WTC11 (cell line): ENCODE data around the gene ACVR1B. TPM values are rescaled to one million over a fixed set of nuclear protein-coding genes. Genes with fewer than 3 reads are reported as not detected.

Experiments used
- ATAC-seq: fragments of 200-7000 bp; cut with Tn5 transposase; 2 replicates; pipeline ENCODE4 v1.10.0; 2021; ENCODE audit warnings: mild to moderate bottlenecking, moderate library complexity
- CTCF ChIA-PET: fragments of 300-600 bp; sonication (Branson Sonifier 250); formaldehyde crosslinking; loops from one replicate; lab custom pipeline; 2021; ENCODE audit warnings: antibody characterized with exemption; lab: Charles Lee
- POLR2A ChIA-PET: fragments of 350-600 bp; sonication (Branson Sonifier 250); formaldehyde crosslinking; loops from one replicate; lab custom pipeline; 2021; ENCODE audit warnings: antibody characterized with exemption; lab: Charles Lee
- DNase-seq: peaks from one replicate; pipeline ENCODE4 v3.0.0; 2021; ENCODE audit warnings: low spot score
- H3K27ac Mint-ChIP-seq: 2 replicates; pipeline ENCODE4 v1.8.0; 2021; ENCODE audit warnings: mixed read lengths
- H3K27me3 Mint-ChIP-seq: 2 replicates; pipeline ENCODE4 v1.8.0; 2021; ENCODE audit warnings: low read depth, mild to moderate bottlenecking, moderate library complexity, mixed read lengths
- H3K36me3 Mint-ChIP-seq: 2 replicates; pipeline ENCODE4 v1.8.0; 2021; ENCODE audit warnings: mixed read lengths
- H3K4me1 Mint-ChIP-seq: 2 replicates; pipeline ENCODE4 v1.8.0; 2022; ENCODE audit warnings: mixed read lengths
- H3K4me3 Mint-ChIP-seq: 2 replicates; pipeline ENCODE4 v1.8.0; 2021; ENCODE audit warnings: mild to moderate bottlenecking, moderate library complexity, mixed read lengths
- H3K9me3 Mint-ChIP-seq: 2 replicates; pipeline ENCODE4 v1.8.0; 2021; ENCODE audit warnings: mixed read lengths
- AFF4 ChIP-seq: sonication (generic); formaldehyde crosslinking; IDR thresholded peaks from 2 replicates; pipeline ENCODE4 v1.8.1; 2023; ENCODE audit warnings: mild to moderate bottlenecking, missing genetic modification reagents, borderline replicate concordance
- ATF2 ChIP-seq: sonication (generic); formaldehyde crosslinking; IDR thresholded peaks from 2 replicates; pipeline ENCODE4 v1.8.1; 2022; ENCODE audit warnings: low read depth, missing genetic modification reagents, borderline replicate concordance
- CBFB ChIP-seq: sonication (generic); formaldehyde crosslinking; IDR thresholded peaks from 2 replicates; pipeline ENCODE4 v1.8.1; 2022; ENCODE audit warnings: mild to moderate bottlenecking, low read depth, missing genetic modification reagents
- E2F1 ChIP-seq: sonication (generic); formaldehyde crosslinking; IDR thresholded peaks from 2 replicates; pipeline ENCODE4 v1.8.0; 2022; ENCODE audit warnings: mild to moderate bottlenecking, missing genetic modification reagents
- FOXP1 ChIP-seq: sonication (generic); formaldehyde crosslinking; IDR thresholded peaks from 2 replicates; pipeline ENCODE4 v1.8.0; 2022; ENCODE audit warnings: missing genetic modification reagents, mild to moderate bottlenecking, moderate library complexity, borderline replicate concordance
- FOXP4 ChIP-seq: sonication (generic); formaldehyde crosslinking; IDR thresholded peaks from 2 replicates; pipeline ENCODE4 v1.8.0; 2022; ENCODE audit warnings: mild to moderate bottlenecking, missing genetic modification reagents
- GRHL2 ChIP-seq: fragments of 250-450 bp; sonication (Bioruptor Pico); IDR thresholded peaks from 2 replicates; pipeline ENCODE4 v1.8.0; 2022; ENCODE audit warnings: mild to moderate bottlenecking, moderate library complexity; ENCODE audit not compliant: insufficient replicate concordance, severe bottlenecking
- GTF2I ChIP-seq: fragments of 250-450 bp; sonication (Bioruptor Pico); conservative IDR thresholded peaks from 2 replicates; pipeline ENCODE4 v1.4.0; 2021; ENCODE audit warnings: mild to moderate bottlenecking
- NFATC4 ChIP-seq: fragments of 250-450 bp; sonication (Bioruptor Pico); IDR thresholded peaks from 2 replicates; pipeline ENCODE4 v1.9.0; 2021; ENCODE audit warnings: mild to moderate bottlenecking
- PRRX2 ChIP-seq: fragments of 250-450 bp; sonication (Bioruptor Pico); IDR thresholded peaks from 2 replicates; pipeline ENCODE4 v1.8.0; 2021; ENCODE audit warnings: mild to moderate bottlenecking
- SP1 ChIP-seq: sonication (generic); formaldehyde crosslinking; conservative IDR thresholded peaks from 2 replicates; pipeline ENCODE4 v1.8.1; 2022; ENCODE audit warnings: missing genetic modification reagents
- TCF7 ChIP-seq: sonication (generic); formaldehyde crosslinking; IDR thresholded peaks from 2 replicates; pipeline ENCODE4 v1.8.0; 2022; ENCODE audit warnings: mild to moderate bottlenecking, low read depth, missing genetic modification reagents, moderate library complexity
- ZNF138 ChIP-seq: sonication (generic); formaldehyde crosslinking; conservative IDR thresholded peaks from 2 replicates; pipeline ENCODE4 v1.8.1; 2022; ENCODE audit warnings: mild to moderate bottlenecking, moderate library complexity, missing genetic modification reagents
- ZNF317 ChIP-seq: sonication (generic); formaldehyde crosslinking; IDR thresholded peaks from 2 replicates; pipeline ENCODE4 v1.8.1; 2023; ENCODE audit warnings: low read depth, mild to moderate bottlenecking, moderate library complexity, missing genetic modification reagents, borderline replicate concordance
- total RNA-seq: library from RNA; stranded (reverse); gene quantifications from 3 replicates; pipeline ENCODE4 v1.2.3, GENCODE V29; 2021
- TF ChIP-seq, protein P1 (sequence below): sonication (generic); formaldehyde crosslinking; IDR thresholded peaks from 2 replicates; pipeline ENCODE4 v1.8.0; 2022; ENCODE audit warnings: missing genetic modification reagents
- TF ChIP-seq, protein P2 (sequence below): sonication (generic); formaldehyde crosslinking; conservative IDR thresholded peaks from 2 replicates; pipeline ENCODE4 v1.8.1; 2022; ENCODE audit warnings: mild to moderate bottlenecking, missing genetic modification reagents
- TF ChIP-seq, protein P3 (sequence below): sonication (generic); formaldehyde crosslinking; IDR thresholded peaks from 2 replicates; pipeline ENCODE4 v1.8.1; 2023; ENCODE audit warnings: mild to moderate bottlenecking, moderate library complexity, missing genetic modification reagents

Gene ACVR1B
- total RNA-seq, 1 experiment from 2014 or later = 24.1 TPM

GRCh38 chr12:51959921-51960320 is 8.4 kb downstream of the ACVR1B start (continued):
- TF ChIP-seq FOXP4 (CRISPR knock-in tag) (no peak), AFF4 (CRISPR knock-in tag) (no peak), ATF2 (CRISPR knock-in tag) (no peak), FOXP1 (no peak)
- TF ChIP-seq, protein P1, sequence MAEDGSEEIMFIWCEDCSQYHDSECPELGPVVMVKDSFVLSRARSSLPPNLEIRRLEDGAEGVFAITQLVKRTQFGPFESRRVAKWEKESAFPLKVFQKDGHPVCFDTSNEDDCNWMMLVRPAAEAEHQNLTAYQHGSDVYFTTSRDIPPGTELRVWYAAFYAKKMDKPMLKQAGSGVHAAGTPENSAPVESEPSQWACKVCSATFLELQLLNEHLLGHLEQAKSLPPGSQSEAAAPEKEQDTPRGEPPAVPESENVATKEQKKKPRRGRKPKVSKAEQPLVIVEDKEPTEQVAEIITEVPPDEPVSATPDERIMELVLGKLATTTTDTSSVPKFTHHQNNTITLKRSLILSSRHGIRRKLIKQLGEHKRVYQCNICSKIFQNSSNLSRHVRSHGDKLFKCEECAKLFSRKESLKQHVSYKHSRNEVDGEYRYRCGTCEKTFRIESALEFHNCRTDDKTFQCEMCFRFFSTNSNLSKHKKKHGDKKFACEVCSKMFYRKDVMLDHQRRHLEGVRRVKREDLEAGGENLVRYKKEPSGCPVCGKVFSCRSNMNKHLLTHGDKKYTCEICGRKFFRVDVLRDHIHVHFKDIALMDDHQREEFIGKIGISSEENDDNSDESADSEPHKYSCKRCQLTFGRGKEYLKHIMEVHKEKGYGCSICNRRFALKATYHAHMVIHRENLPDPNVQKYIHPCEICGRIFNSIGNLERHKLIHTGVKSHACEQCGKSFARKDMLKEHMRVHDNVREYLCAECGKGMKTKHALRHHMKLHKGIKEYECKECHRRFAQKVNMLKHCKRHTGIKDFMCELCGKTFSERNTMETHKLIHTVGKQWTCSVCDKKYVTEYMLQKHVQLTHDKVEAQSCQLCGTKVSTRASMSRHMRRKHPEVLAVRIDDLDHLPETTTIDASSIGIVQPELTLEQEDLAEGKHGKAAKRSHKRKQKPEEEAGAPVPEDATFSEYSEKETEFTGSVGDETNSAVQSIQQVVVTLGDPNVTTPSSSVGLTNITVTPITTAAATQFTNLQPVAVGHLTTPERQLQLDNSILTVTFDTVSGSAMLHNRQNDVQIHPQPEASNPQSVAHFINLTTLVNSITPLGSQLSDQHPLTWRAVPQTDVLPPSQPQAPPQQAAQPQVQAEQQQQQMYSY = no peak

DNA sequence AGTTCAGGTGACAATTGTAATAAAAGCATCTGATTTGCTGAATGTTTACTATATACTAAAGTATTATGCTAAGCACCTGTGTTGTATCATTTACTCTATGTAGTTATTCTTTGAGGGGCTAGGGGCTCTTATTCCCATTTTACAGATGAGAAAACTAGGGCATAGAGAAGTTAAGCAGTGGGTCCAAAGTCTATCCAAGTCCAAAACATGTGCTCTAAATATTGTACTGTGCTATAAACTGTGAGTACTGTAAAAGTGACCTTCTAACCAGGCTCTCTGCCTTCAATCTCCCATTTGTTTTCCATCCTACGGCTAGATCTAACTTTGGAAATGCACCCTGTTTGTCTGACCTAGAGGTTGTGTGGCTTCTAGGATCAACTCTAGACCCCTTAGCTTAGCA is 9.0 kb downstream of the ACVR1B start:
- ATAC-seq = no peak
- Mint-ChIP-seq H3K4me3 (no peak overlapping the region), H3K36me3 (peaks cover 4% of the 10 kb centered on the region; the same call in 1 of the 2 replicates), H3K9me3 (peaks cover 2% of the 10 kb centered on the region), H3K27ac (no peak overlapping the region), H3K4me1 (peaks cover 8% of the 10 kb centered on the region), H3K27me3 (no peaks in the 10 kb centered on the region)
- DNase-seq = no peak
- ChIA-PET CTCF (interaction anchor here (2.9 kb wide), 1 partner anchor 10 kb away, joined by 19 read pairs; no protein-coding TSS in a partner anchor), POLR2A (no interaction called here)
- TF ChIP-seq CBFB (no peak), GTF2I (CRISPR knock-in tag) (no peak), SP1 (no peak), GRHL2 (no peak), NFATC4 (CRISPR knock-in tag) (no peak), ZNF317 (CRISPR knock-in tag) (no peak), TCF7 (CRISPR knock-in tag) (no peak), E2F1 (no peak), PRRX2 (CRISPR knock-in tag) (no peak), ZNF138 (CRISPR knock-in tag) (no peak)
- TF ChIP-seq, protein P2, sequence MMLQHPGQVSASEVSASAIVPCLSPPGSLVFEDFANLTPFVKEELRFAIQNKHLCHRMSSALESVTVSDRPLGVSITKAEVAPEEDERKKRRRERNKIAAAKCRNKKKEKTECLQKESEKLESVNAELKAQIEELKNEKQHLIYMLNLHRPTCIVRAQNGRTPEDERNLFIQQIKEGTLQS (CRISPR knock-in tag) = no peak
- TF ChIP-seq, protein P3, sequence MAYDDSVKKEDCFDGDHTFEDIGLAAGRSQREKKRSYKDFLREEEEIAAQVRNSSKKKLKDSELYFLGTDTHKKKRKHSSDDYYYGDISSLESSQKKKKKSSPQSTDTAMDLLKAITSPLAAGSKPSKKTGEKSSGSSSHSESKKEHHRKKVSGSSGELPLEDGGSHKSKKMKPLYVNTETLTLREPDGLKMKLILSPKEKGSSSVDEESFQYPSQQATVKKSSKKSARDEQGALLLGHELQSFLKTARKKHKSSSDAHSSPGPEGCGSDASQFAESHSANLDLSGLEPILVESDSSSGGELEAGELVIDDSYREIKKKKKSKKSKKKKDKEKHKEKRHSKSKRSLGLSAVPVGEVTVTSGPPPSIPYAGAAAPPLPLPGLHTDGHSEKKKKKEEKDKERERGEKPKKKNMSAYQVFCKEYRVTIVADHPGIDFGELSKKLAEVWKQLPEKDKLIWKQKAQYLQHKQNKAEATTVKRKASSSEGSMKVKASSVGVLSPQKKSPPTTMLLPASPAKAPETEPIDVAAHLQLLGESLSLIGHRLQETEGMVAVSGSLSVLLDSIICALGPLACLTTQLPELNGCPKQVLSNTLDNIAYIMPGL (CRISPR knock-in tag) = no peak
